NCI-H345 (cell line): Measurements from ENCODE around the gene SYPL1.

Experiments used
- DNase-seq: peaks from one replicate; lab custom pipeline; 2025; lab: John Stamatoyannopoulos, UW

SYPL1 gene

DNA sequence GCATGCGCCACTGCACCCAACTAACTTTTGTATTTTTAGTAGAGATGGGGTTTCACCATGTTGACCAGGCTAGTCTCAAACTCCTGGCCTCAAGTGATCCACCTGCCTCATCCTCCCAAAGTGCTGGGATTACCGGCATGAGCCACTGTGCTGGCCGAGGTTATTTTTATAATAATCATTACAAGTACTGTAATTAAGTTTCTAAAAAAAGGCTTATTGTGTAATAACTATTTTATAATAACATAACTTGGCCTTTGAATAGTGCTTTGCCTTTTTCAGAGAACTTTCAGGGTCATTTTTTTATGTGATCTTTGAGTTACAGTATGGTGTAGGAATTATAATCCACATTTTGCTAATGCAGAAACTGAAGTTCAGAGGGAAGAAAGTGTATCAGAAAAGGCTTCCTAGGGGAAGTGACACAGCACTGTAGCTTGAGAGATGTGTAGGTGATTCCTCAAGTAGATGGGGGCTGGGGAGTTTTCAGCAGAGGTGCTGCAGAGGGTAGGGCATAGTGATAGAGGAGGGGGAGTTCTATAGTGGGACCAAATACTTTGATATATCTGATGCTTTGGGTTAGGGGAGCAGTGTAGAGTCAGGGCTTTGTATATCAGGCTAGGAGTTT lies 9.2 kb upstream of the SYPL1 start:
- no peak for DNase-seq

- no peak for DNase-seq
Observed at GRCh38 chr7:106120500-106120899, 8.4 kb upstream of the SYPL1 start.

DNA sequence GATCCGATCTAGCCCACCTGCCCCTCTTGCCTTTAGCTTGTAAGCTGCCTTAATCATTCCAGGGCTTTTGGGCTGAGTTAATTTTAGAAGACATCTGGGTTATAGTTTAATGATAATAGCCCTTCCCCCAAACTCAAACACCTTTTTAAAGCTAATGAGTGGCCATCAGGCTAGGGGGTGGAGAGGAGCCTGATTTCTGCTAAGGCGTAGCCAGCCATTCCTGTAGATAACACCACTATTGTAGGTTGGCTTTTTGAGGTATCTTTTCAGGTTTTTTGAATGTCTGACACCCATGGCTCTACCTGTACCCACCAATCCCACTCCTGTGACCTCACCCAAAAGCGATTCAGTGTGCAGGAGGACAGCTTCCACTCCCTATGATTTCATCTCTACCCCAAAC lies 7.6 kb upstream of the SYPL1 start:
- DNase-seq = no peak

DNA sequence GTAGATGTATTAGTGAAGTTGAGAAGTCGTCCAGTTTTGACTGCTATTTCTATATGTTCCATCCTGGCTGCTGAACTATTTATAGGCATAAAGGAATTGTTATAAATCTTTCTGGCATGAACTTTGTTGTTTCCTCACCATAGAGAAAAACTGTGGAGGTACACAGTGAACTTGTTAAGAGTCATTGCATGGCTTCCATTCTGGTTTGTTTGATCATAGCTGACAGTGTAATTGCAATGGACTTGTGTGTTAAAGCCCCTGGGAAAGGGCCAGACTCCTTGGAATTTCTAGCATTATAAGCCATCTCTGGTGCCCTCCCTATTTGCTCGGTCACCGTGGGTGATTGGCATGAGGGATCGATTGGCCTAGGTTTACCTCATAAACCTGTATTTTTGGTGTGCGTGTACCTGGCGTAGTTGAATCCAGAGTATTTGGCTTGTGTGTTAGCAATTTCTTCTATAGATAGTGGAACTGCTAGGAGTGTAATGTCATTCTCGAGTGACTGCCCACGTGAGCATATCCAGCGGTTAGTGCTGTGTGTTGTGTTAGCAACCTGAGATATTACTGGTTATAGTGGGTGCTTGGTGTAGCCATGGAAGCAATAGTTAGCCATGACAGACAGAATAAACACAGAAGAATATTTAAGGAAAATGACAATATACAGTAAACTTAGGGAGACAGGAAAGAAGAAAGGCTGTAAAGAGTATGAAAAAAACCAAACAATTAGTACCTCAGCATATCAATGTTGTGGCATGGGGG lies 5.9 kb upstream of the SYPL1 start:
- no peak for DNase-seq

DNA sequence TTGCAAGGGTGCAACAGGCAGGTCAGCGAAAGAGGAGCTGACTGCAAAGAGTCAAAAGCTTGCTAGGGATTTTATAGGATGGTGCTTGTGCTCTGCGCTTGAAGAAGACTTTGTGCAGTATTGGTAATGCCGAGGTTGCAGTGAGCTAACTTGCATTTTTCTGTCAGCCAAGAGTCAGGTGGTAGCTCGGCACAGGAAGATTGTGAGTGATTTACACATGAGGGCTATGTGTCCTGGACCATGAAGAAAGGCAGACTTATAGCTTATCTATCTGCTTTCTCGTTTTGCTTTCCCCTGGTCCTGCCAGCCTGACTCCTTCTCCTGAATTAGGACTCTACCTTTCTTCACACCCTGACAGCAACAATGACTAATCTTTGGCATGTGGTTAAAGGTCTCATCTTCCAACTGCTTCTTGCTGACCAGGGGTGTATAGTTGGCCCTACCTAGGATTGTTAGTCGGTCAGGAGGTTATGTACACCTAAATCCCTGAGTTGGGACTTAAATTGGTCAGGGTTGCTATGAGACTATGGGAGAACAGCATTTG lies 4.1 kb upstream of the SYPL1 start:
- DNase-seq = no peak

GRCh38 chr7:106114716-106115383 lies 2.7 kb upstream of the SYPL1 start:
- no peak for DNase-seq

DNA sequence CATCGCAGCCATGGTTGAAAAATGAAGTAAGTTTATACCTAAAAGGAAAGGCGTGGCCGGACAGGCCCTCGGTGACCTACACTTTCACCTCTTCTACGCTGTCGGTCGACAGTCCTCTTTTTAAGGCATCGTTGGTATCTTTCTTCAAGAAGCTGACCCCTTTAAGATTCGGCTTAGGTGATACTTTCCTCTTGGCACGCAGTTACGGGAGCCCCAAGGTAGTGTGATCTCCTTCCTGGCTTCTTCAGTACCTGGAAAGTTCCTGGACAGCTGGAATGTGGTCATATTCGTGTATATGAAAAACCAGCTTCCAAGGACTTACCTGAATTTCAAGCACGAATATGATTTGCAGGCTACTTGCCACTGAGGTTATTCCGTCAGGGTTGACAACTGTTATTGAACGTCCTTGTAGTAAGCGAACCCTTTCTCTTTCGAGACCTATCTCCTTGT lies 885 bp upstream of the SYPL1 start:
- no peak for DNase-seq

DNA sequence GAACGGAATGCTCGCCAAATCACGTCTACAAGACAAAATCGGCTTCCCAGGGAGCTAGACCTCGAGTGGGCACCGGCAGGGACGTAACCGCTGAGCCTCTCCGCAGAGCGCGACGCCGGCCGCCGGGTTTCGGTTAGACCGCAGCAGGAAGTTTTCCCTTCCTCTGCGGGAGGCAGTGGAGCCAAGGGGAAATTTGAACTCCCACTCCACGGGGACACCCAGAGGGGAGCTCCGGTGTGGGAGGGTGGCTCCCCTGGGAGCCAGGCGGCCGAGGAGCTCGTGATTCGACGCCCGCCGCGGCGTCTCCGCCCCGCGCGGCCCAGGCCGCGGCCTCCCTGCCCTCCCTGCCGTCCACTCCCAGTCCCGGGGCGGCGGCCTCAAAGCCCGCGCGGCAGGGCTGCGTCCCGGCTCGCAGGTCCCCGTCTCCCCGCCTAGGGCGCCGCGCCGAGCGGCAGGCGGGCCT lies 426 bp downstream of the SYPL1 start:
- peak; percentile 70 for DNase-seq

DNA sequence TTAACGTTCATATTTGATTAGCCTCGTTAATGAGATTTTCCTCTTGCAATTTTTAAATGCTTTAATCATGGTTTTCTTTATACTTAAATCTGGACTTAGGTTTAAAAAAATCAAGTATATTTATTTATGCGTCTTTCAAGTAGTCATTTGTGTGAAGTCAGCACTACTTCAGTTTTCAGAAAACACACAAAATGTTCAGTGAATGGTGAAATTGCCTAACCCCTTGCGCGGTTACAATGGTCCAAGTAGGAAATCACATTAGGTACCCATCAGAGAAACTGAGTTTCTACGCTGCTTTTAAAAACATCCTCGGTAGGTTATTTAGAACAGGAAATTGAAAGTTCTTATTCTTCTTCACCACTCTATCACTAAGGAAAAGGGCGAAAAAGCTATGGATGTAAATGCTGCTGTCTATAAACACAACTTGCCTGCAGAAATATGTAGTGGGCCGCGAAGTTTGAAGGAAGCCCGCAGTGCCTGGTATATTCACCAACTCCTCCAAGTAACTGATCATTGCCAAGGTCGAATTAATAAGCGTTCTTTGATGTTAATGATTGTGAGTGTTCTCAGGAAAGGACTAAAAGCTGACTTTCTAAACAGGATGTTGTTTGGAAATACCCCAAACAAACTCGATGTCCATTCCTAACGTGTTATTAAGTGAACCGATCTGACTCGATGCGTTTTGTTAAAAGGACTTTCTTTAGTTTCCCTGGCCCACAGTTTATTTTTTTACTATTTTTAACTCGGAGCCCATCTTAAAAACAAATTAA lies 1.0 kb downstream of the SYPL1 start:
- no peak for DNase-seq

DNA sequence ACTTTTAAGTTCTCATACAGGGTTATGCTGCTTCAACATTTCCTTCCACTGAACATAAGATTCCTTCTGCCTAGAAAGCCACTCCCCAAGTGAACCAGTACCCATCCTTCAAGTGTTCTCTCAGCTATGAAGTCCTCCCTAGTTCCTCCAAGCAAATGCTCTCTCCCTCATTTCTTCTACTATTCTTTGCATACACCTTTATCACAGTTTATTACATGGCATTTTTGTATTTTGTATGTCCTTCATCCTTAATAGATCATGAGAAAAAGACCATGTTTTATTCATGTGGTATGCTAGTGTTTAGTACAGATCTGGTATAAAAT lies 1.9 kb downstream of the SYPL1 start:
- no peak for DNase-seq

DNA sequence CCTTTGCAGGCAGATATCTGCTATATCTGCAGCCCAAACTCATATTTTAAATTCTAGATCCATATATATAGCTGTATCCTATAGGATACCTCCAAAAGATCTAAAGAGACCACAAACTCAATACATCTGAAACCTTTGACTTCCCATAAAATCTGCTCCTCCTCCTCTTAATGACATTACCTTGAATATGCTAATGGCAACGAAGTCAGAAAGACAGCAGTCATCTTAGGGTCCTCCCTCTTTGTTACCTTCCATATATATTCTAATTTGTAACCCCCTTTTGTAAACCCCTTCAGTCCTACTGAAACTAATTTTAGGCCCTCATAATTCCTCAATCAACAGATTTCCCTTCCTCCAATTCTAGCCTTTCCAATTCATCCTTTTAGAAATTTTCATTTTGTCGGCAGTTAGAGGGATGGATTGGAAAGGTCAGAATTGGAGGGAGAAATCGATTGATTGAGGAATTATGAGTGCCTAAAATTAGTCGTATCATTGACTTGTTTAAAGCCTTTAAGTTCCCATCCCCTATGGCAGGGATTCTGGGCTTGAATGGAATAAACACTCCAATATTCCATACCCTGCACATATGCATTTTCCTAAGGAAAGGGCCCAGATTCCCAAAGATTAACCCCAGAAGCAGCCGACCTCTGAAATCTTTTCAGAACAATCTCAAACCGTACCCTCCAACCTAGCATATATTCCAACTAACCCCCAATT lies 2.4 kb downstream of the SYPL1 start:
- no peak for DNase-seq

GRCh38 chr7:106108991-106109390 lies 3.1 kb downstream of the SYPL1 start:
- DNase-seq = no peak

DNA sequence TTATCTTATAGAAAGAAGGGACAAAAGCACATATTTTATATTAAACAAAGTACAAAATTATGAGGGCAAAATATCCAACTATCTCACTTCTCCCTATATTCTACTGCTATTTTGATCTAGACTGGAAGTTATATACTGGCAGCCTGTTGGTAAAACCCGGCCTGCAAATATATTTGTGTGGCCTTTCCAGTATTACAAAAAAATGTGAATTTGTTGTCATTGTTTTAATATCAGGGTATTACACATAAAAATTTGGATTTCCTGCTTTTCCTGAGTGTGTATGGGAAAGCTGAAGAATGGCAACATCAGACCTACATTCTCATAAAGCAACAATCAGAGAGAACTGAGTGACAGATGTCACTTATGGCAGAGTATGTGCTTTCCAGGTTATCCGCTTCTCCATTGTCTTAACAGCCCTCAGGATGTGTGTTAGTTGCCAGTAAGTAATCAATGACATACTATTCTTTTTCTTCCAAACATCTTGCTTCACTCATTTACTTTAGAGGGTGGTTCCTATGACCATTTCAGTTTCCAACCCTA lies 7.3 kb downstream of the SYPL1 start:
- DNase-seq = no peak

- DNase-seq = no peak
Observed at GRCh38 chr7:106102387-106102966, 9.6 kb downstream of the SYPL1 start.

DNA sequence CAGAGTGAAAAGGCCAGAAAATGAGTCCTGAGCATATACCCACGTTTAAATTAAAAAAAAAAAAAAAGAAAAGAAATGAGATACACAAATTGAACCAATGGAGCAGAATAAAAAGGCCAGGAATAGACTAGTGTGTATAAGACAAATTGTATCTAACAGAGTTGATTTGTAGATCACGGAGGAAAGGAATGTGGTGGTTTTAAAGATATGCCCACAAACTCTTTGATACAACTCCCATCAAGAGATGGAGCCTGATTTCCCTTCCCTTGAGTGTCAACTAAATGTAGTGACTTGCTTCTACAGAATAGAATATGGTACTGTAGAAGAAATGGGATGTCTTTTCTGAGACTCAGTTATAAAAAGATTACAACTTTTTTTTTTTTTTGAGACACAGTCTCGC lies 10.4 kb downstream of the SYPL1 start:
- no peak for DNase-seq

DNA sequence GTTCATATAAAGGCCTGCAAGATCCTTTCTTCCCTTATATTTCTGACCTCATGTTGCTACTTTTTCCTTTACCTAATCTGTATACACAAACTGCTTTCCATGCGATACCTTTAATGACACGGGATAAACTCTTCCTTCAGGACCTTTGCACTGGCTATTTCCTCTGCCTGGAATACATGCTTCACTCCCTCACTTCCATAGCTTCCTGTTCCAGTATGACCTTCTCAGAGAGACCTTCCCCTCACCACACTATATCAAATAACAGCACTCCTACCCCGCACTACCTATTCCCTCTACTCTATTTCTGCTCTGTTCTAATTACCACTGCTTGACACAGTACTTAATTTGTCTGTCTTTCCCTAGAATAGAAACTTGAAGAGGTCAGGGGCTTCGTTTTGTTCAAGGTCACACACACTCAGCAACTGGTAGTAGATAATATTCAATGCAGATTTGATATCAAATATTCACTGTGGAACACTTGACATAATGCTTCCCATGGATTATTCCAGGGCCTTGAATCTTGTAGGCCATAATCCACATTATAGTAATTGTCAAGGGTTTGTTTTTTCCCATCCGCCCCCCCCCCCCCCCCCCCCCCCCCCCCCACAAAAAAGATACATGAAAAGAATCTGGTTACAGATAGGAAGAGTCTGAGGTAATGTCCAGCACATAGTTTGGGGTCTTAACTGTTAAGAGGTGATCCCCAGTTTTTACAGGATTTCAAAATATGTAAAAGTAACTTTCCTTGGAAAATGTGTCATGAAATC lies 11.1 kb downstream of the SYPL1 start:
- no peak for DNase-seq

GRCh38 chr7:106099539-106099938 lies 12.6 kb downstream of the SYPL1 start:
- DNase-seq = no peak

- no peak for DNase-seq
Observed at GRCh38 chr7:106098889-106099288, 13.2 kb downstream of the SYPL1 start.

DNA sequence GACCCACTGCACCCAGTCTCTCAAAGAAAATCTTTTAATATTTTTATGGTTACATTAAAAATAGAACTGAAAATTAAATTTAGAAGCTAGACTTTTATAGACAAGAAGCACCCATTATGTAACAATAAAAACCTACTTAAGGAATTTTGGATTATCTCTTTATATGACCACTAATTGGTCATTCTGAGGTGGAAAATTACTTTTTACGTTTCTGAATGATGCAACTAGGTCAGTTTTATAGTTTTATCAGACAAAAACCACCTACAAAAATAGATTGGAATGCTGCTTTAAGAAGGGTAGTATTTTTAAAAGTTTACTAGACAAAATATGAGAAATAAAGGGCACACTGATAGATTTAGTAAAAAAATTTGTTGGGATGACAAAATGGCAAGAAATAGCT lies 16.5 kb downstream of the SYPL1 start:
- DNase-seq = no peak

GRCh38 chr7:106094780-106095179 lies 17.3 kb downstream of the SYPL1 start:
- no peak for DNase-seq
